ENCODE data around the gene FOXE1.

The FOXE1 gene

DNA sequence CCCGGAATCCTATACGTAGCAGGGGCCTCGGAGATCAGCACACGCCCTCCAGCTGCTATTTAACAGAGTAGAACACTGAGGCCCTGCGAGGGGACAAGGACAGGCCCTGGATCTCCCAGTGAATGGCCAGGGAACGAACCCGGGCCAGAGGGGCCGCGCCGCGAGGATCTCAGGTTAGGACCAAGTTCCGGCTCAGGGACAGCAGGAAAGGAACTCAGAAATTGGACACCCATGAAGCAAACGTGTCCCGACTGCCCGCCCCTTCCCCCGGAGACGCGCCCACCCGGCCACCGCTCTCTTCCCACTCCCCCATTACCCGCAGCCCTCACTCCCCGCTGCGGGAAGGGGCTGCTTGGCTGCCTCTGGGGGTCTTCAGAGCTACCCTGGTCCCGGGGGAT is 1.0 kb upstream of the FOXE1 start:
- H3K4me1 ChIP-seq (ENCODE audit: control insufficient read depth in 1 of 2, insufficient read depth in 1 of 2, low read depth in 1 of 2, low read length in 1 of 2) = peaks cover 26 to 50% of the 10 kb centered on the region in 2 experiments
- H3K27me3 ChIP-seq = peaks cover 100% of the 10 kb centered on the region
- no peak overlapping the region for H3K27ac ChIP-seq
- no peaks in the 10 kb centered on the region for H3K9me3 ChIP-seq
- H3K36me3 ChIP-seq = no peaks in the 10 kb centered on the region
- TF ChIP-seq, protein P1, sequence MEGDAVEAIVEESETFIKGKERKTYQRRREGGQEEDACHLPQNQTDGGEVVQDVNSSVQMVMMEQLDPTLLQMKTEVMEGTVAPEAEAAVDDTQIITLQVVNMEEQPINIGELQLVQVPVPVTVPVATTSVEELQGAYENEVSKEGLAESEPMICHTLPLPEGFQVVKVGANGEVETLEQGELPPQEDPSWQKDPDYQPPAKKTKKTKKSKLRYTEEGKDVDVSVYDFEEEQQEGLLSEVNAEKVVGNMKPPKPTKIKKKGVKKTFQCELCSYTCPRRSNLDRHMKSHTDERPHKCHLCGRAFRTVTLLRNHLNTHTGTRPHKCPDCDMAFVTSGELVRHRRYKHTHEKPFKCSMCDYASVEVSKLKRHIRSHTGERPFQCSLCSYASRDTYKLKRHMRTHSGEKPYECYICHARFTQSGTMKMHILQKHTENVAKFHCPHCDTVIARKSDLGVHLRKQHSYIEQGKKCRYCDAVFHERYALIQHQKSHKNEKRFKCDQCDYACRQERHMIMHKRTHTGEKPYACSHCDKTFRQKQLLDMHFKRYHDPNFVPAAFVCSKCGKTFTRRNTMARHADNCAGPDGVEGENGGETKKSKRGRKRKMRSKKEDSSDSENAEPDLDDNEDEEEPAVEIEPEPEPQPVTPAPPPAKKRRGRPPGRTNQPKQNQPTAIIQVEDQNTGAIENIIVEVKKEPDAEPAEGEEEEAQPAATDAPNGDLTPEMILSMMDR (IDR thresholded peaks at IDR 0.05) = no peak
- no peak overlapping the region for H3K4me3 ChIP-seq (ENCODE audit: low read depth in 1 of 2, low read length in 1 of 2)

- TF ChIP-seq, protein P1 (IDR thresholded peaks at IDR 0.05) = no peak
- peaks cover 26 to 50% of the 10 kb centered on the region in 2 experiments for H3K4me1 ChIP-seq (ENCODE audit: control insufficient read depth in 1 of 2, insufficient read depth in 1 of 2, low read depth in 1 of 2, low read length in 1 of 2)
- H3K27ac ChIP-seq = no peak overlapping the region
- peaks cover 100% of the 10 kb centered on the region for H3K27me3 ChIP-seq
- peak overlapping the region in 1 of 2 experiments; percentile 68 for H3K4me3 ChIP-seq (ENCODE audit: low read depth in 1 of 2, low read length in 1 of 2)
- no peaks in the 10 kb centered on the region for H3K36me3 ChIP-seq
- H3K9me3 ChIP-seq = no peaks in the 10 kb centered on the region
Observed at GRCh38 chr9:97852399-97853055, 499 bp upstream of the FOXE1 start.

DNA sequence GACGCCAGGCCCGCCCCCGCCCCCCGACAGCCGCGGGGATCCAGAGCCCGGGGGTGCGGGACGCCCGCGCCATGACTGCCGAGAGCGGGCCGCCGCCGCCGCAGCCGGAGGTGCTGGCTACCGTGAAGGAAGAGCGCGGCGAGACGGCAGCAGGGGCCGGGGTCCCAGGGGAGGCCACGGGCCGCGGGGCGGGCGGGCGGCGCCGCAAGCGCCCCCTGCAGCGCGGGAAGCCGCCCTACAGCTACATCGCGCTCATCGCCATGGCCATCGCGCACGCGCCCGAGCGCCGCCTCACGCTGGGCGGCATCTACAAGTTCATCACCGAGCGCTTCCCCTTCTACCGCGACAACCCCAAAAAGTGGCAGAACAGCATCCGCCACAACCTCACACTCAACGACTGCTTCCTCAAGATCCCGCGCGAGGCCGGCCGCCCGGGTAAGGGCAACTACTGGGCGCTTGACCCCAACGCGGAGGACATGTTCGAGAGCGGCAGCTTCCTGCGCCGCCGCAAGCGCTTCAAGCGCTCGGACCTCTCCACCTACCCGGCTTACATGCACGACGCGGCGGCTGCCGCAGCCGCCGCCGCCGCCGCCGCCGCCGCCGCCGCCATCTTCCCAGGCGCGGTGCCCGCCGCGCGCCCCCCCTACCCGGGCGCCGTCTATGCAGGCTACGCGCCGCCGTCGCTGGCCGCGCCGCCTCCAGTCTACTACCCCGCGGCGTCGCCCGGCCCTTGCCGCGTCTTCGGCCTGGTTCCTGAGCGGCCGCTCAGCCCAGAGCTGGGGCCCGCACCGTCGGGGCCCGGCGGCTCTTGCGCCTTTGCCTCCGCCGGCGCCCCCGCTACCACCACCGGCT is 1.0 kb downstream of the FOXE1 start:
- Histone ChIP-seq H3K9me3 (no peaks in the 10 kb centered on the region), H3K36me3 (no peaks in the 10 kb centered on the region), H3K27ac (peak overlapping the region; percentile 47), H3K27me3 (peaks cover 100% of the 10 kb centered on the region), H3K4me3 (ENCODE audit: low read depth in 1 of 2, low read length in 1 of 2) (peak overlapping the region; percentile 56 to 68), H3K4me1 (ENCODE audit: control insufficient read depth in 1 of 2, insufficient read depth in 1 of 2, low read depth in 1 of 2, low read length in 1 of 2) (peaks cover 16 to 39% of the 10 kb centered on the region in 2 experiments)
- TF ChIP-seq, protein P1 (IDR thresholded peaks at IDR 0.05) = peak; percentile 56

DNA sequence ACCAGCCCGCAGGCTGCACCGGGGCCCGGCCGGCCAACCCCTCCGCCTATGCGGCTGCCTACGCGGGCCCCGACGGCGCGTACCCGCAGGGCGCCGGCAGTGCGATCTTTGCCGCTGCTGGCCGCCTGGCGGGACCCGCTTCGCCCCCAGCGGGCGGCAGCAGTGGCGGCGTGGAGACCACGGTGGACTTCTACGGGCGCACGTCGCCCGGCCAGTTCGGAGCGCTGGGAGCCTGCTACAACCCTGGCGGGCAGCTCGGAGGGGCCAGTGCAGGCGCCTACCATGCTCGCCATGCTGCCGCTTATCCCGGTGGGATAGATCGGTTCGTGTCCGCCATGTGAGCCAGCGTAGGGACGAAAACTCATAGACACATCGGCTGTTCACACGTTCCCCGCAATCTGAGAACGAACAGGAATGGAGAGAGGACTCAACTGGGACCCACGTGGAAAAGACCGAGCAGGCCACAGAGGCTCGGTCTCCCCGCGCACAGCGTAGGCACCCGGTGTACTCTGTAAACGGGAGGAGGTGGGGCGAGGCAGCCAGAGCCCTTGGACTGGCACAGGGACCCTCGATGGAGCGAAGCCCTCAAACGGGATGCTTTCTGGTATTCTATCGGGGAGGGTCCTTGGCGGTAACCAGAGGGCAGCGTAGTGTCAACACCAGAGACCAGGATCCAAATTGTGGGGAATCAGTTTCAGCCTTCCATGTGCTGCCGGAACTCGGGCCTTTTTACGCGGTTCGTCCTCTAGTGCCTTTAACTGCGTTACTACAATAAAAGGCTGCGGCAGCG is 1.9 kb downstream of the FOXE1 start:
- Histone ChIP-seq H3K4me3 (ENCODE audit: low read depth in 1 of 2, low read length in 1 of 2) (peak overlapping the region; percentile 56 to 68), H3K9me3 (no peaks in the 10 kb centered on the region), H3K36me3 (no peaks in the 10 kb centered on the region), H3K4me1 (ENCODE audit: control insufficient read depth in 1 of 2, insufficient read depth in 1 of 2, low read depth in 1 of 2, low read length in 1 of 2) (peaks cover 13 to 36% of the 10 kb centered on the region in 2 experiments), H3K27me3 (peaks cover 100% of the 10 kb centered on the region), H3K27ac (no peak overlapping the region)
- TF ChIP-seq, protein P1 (IDR thresholded peaks at IDR 0.05) = no peak

GRCh38 chr9:97855486-97855875 is 2.5 kb downstream of the FOXE1 start:
- Histone ChIP-seq H3K27ac (no peak overlapping the region), H3K4me1 (ENCODE audit: control insufficient read depth in 1 of 2, insufficient read depth in 1 of 2, low read depth in 1 of 2, low read length in 1 of 2) (peaks cover 13 to 36% of the 10 kb centered on the region in 2 experiments), H3K27me3 (peaks cover 100% of the 10 kb centered on the region), H3K9me3 (no peaks in the 10 kb centered on the region), H3K4me3 (ENCODE audit: low read depth in 1 of 2, low read length in 1 of 2) (no peak overlapping the region), H3K36me3 (no peaks in the 10 kb centered on the region)
- TF ChIP-seq, protein P1 (IDR thresholded peaks at IDR 0.05) = no peak

Data from neutrophil (primary cell).